PC-9 (cell line): Measurements from ENCODE around the gene COQ10B. TPM values are rescaled to one million over a fixed set of nuclear protein-coding genes. Genes with fewer than 3 reads are reported as not detected.

Experiments
- BruUV-seq: library from RNA; stranded (reverse); fragments of 400-500 nt; replicated peaks from 2 replicates; lab custom pipeline; 2021; lab: Mats Ljungman, UMichigan
- CTCF ChIA-PET: fragments of 300-600 bp; sonication (Branson Sonifier 250); formaldehyde crosslinking; loops from one replicate; lab custom pipeline; 2022; ENCODE audit warnings: antibody characterized with exemption; lab: Charles Lee
- POLR2A ChIA-PET: fragments of 300-600 bp; sonication (Branson Sonifier 250); formaldehyde crosslinking; loops from one replicate; lab custom pipeline; 2022; ENCODE audit warnings: antibody characterized with exemption; ENCODE audit not compliant: unreplicated experiment; lab: Charles Lee
- DNase-seq, 2 experiments: peaks; one replicate each; pipeline versions ENCODE4 v3.0.0 to v3.0.0-alpha.2; 2015 to 2022; ENCODE audit warnings: mixed read lengths in 1 of 2
- H2AFZ ChIP-seq: fragments of 200-600 bp; sonication (generic); 2 replicates; pipeline ENCODE4 v1.8.1; 2017; ENCODE audit warnings: antibody characterized with exemption
- H3F3A ChIP-seq: fragments of 200-600 bp; sonication (generic); 2 replicates; pipeline ENCODE4 v1.8.1; 2017; ENCODE audit warnings: antibody characterized with exemption, mild to moderate bottlenecking, low read depth; ENCODE audit not compliant: insufficient read depth
- H3K27ac ChIP-seq: fragments of 200-600 bp; sonication (generic); 2 replicates; pipeline ENCODE4 v1.6.1; 2016; ENCODE audit warnings: mixed run types
- H3K27me3 ChIP-seq: fragments of 200-600 bp; sonication (generic); 2 replicates; pipeline ENCODE4 v1.6.1; 2016; ENCODE audit warnings: low read depth, mixed run types; ENCODE audit not compliant: insufficient read depth
- H3K36me3 ChIP-seq: fragments of 200-600 bp; sonication (generic); 2 replicates; pipeline ENCODE4 v1.6.1; 2016; ENCODE audit warnings: low read depth, mixed run types
- H3K4me1 ChIP-seq: fragments of 200-600 bp; sonication (generic); replicated peaks from 2 replicates; pipeline ENCODE4 v1.6.1; 2016; ENCODE audit warnings: mixed run types; ENCODE audit not compliant: insufficient read depth
- H3K4me2 ChIP-seq: fragments of 200-600 bp; sonication (generic); 2 replicates; pipeline ENCODE4 v1.6.1; 2017; ENCODE audit warnings: mixed run types
- H3K4me3 ChIP-seq: fragments of 200-600 bp; sonication (generic); 2 replicates; pipeline ENCODE4 v1.6.1; 2016; ENCODE audit warnings: mixed run types
- H3K79me2 ChIP-seq: fragments of 200-600 bp; sonication (generic); 2 replicates; pipeline ENCODE4 v1.6.1; 2017; ENCODE audit warnings: low read depth, mixed run types
- H3K9me2 ChIP-seq: fragments of 200-600 bp; sonication (generic); 2 replicates; pipeline ENCODE4 v1.8.1; 2017; ENCODE audit warnings: mild to moderate bottlenecking; ENCODE audit not compliant: insufficient read depth
- H3K9me3 ChIP-seq: fragments of 200-600 bp; sonication (generic); 2 replicates; pipeline ENCODE4 v1.8.1; 2016; ENCODE audit warnings: low read depth; ENCODE audit not compliant: insufficient read depth
- H4K20me1 ChIP-seq: fragments of 200-600 bp; sonication (generic); 2 replicates; pipeline ENCODE4 v1.8.1; 2017; ENCODE audit not compliant: insufficient read depth
- EZH2 ChIP-seq: fragments of 200-600 bp; sonication (generic); IDR thresholded peaks from 2 replicates; pipeline ENCODE4 v1.8.0; 2017; ENCODE audit warnings: antibody characterized with exemption, low read depth
- intact Hi-C: fragments of 100-400 bp; cut with micrococcal nuclease; formaldehyde crosslinking; loops from one replicate; pipeline ENCODE4 v1.10.0; 2022; ENCODE audit not compliant: unreplicated experiment
- total RNA-seq: library from RNA; stranded (reverse); gene quantifications from 2 replicates; pipeline ENCODE4 v1.2.3, GENCODE V29; 2021
- TF ChIP-seq, protein P1 (sequence below): fragments of 200-600 bp; sonication (generic); conservative IDR thresholded peaks from 2 replicates; pipeline ENCODE4 v1.6.1; 2017; ENCODE audit warnings: mixed run types, antibody characterized with exemption, mild to moderate bottlenecking, moderate library complexity

COQ10B gene
- total RNA-seq, 1 experiment from 2014 or later: 18.1 TPM

DNA sequence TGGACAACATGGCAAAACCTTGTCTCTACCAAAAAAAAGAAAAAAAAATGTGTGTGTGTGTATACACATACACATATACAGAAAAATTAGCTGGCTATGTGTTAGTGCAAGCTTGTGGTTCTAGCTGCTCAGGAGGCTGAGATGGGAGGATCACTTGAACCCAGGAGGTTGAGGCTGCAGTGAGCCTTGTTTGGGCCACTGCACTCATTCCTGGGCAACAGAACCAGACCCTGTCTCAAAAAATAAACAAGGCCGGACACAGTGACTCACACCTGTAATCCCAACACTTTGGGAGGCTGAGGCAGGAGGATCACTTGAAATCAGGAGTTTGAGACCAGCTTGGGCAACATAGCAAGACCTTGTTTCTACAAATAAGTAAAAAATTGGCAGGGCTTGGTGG, 2.1 kb downstream of the COQ10B start:
- Histone ChIP-seq H3K9me2 (no peaks in the 10 kb centered on the region), H2AFZ (no peak overlapping the region), H3K79me2 (peaks cover 70% of the 10 kb centered on the region), H3K27me3 (no peaks in the 10 kb centered on the region), H3K27ac (no peak overlapping the region), H3K4me1 (peaks cover 13% of the 10 kb centered on the region), H3K9me3 (no peaks in the 10 kb centered on the region), H4K20me1 (peaks cover 53% of the 10 kb centered on the region), H3K4me3 (peak overlapping the region; percentile 97; the same call in 1 of the 2 replicates), H3F3A (peaks cover 24% of the 10 kb centered on the region), H3K4me2 (peak overlapping the region; percentile 87), H3K36me3 (no peaks in the 10 kb centered on the region; the same call in 1 of the 2 replicates)
- BruUV-seq: no TSS peak
- DNase-seq: no peak
- intact Hi-C loops: no loop called here
- TF ChIP-seq EZH2: no peak
- TF ChIP-seq, protein P1, sequence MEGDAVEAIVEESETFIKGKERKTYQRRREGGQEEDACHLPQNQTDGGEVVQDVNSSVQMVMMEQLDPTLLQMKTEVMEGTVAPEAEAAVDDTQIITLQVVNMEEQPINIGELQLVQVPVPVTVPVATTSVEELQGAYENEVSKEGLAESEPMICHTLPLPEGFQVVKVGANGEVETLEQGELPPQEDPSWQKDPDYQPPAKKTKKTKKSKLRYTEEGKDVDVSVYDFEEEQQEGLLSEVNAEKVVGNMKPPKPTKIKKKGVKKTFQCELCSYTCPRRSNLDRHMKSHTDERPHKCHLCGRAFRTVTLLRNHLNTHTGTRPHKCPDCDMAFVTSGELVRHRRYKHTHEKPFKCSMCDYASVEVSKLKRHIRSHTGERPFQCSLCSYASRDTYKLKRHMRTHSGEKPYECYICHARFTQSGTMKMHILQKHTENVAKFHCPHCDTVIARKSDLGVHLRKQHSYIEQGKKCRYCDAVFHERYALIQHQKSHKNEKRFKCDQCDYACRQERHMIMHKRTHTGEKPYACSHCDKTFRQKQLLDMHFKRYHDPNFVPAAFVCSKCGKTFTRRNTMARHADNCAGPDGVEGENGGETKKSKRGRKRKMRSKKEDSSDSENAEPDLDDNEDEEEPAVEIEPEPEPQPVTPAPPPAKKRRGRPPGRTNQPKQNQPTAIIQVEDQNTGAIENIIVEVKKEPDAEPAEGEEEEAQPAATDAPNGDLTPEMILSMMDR: no peak
- POLR2A ChIA-PET: no interaction called here
- CTCF ChIA-PET: no interaction called here

DNA sequence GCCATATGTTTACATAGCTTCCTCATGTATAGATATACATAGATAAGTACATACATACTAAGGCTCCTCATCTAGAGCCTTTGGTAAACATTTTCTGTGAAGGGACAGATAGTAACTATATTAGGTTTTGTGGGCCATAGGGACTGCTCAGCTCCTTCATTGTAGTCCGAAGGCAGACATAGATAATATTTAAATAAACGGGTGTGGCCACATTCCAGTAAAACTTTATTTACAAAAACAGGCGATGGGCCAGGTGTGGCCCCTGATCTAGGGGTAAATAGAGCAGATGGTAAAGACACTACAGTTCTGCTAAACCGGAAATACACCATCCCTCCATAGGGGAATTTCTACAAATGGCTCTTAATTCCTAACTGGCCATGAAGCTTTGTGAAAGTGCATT, 7.3 kb downstream of the COQ10B start:
- Histone ChIP-seq H3K79me2 (peaks cover 76% of the 10 kb centered on the region), H3F3A (0 out of 2 replicates have a peak, but pooled peaks cover 11% of the 10 kb centered on the region), H3K9me2 (no peaks in the 10 kb centered on the region), H4K20me1 (peaks cover 57% of the 10 kb centered on the region), H3K27me3 (no peaks in the 10 kb centered on the region), H3K4me3 (no peak overlapping the region), H2AFZ (no peak overlapping the region), H3K4me2 (peak overlapping the region; percentile 33), H3K36me3 (peaks cover 6% of the 10 kb centered on the region; the same call in 1 of the 2 replicates), H3K27ac (peak overlapping the region; percentile 45; the same call in 1 of the 2 replicates), H3K4me1 (peaks cover 13% of the 10 kb centered on the region), H3K9me3 (no peaks in the 10 kb centered on the region)
- intact Hi-C loops: no loop called here
- TF ChIP-seq EZH2: no peak
- TF ChIP-seq, protein P1: no peak
- BruUV-seq: no TSS peak
- ChIA-PET POLR2A (interaction anchor here (0.6 kb wide), 1 partner anchor 56 kb away, joined by 3 read pairs; no protein-coding TSS in a partner anchor), CTCF (no interaction called here)
- no peak for DNase-seq

DNA sequence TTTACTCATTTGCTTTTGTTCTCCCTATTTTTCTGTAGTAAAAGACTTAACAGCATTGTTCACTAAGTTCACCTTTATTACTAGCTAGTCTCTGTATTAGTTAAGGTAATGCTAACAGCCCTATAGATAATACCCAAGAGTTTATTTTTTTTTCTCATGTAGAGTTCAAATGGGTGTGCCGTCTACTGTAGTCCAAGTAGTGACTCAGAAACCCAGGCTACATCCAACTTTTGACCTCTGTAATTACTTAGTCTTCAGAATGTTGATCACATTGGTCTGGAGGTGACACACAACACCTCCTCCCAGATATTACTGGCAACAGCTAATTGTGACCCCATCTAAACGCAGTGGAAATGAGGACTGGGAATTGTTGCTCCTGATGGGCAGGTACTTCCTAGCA, 7.7 kb downstream of the COQ10B start:
- Histone ChIP-seq H3K27me3 (no peaks in the 10 kb centered on the region), H2AFZ (no peak overlapping the region), H3F3A (0 out of 2 replicates have a peak, but pooled peaks cover 11% of the 10 kb centered on the region), H3K4me3 (no peak overlapping the region), H3K9me2 (no peaks in the 10 kb centered on the region), H3K36me3 (peaks cover 6% of the 10 kb centered on the region; the same call in 1 of the 2 replicates), H4K20me1 (peaks cover 53% of the 10 kb centered on the region), H3K79me2 (peaks cover 72% of the 10 kb centered on the region), H3K4me2 (peak overlapping the region; percentile 33), H3K27ac (peak overlapping the region; percentile 45; the same call in 1 of the 2 replicates), H3K4me1 (peaks cover 13% of the 10 kb centered on the region), H3K9me3 (no peaks in the 10 kb centered on the region)
- ChIA-PET CTCF (no interaction called here), POLR2A (interaction anchor here (0.6 kb wide), 1 partner anchor 55 kb away, joined by 3 read pairs; no protein-coding TSS in a partner anchor)
- no peak for TF ChIP-seq EZH2
- TF ChIP-seq, protein P1: no peak
- BruUV-seq: no TSS peak
- DNase-seq: peak; percentile 9 to 69
- intact Hi-C loops: no loop called here
